Ishikawa (cell line): ENCODE data around the gene ANKLE1.

ENCODE experiments used
- CEBPB ChIP-seq: IDR thresholded peaks from 2 replicates; pipeline ENCODE4 v1.6.1; 2012
- CREB1 ChIP-seq: IDR thresholded peaks from 2 replicates; pipeline ENCODE4 v1.6.1; 2012; ENCODE audit warnings: low read depth
- EGR1 ChIP-seq: IDR thresholded peaks from 2 replicates; pipeline ENCODE4 v1.6.1; 2012
- EP300 ChIP-seq: IDR thresholded peaks from 2 replicates; pipeline ENCODE4 v1.6.1; 2012; ENCODE audit warnings: borderline replicate concordance
- FOXM1 ChIP-seq: IDR thresholded peaks from 2 replicates; pipeline ENCODE4 v1.6.1; 2012; ENCODE audit warnings: low read depth, borderline replicate concordance
- MAX ChIP-seq: IDR thresholded peaks from 2 replicates; pipeline ENCODE4 v1.6.1; 2012
- RAD21 ChIP-seq: IDR thresholded peaks from 2 replicates; pipeline ENCODE4 v1.6.1; 2012; ENCODE audit warnings: low read depth
- USF1 ChIP-seq: IDR thresholded peaks from 2 replicates; pipeline ENCODE4 v1.6.1; 2012
- YY1 ChIP-seq: IDR thresholded peaks from 2 replicates; pipeline ENCODE4 v1.6.1; 2012; ENCODE audit warnings: low read depth

- no peak for TF ChIP-seq EP300
- TF ChIP-seq RAD21: no peak
- no peak for TF ChIP-seq YY1
- TF ChIP-seq MAX: no peak
- TF ChIP-seq CREB1: no peak
- TF ChIP-seq USF1: no peak
- no peak for TF ChIP-seq CEBPB
- TF ChIP-seq FOXM1: no peak
- no peak for TF ChIP-seq EGR1
These were observed 50.6 kb downstream of the ANKLE1 start for GRCh38 chr19:17332360-17332676.
